Astrocyte of the cerebellum (primary cell): Measurements from ENCODE around the gene BABAM1.

Experiments
- DNase-seq: peaks from one replicate; pipeline ENCODE4 v3.0.0-alpha.2; 2011; ENCODE audit warnings: low read depth
- H3K4me3 ChIP-seq: 2 replicates; pipeline ENCODE4 v1.5.1; 2011; ENCODE audit warnings: mild to moderate bottlenecking, low read depth, low read length, moderate library complexity
- CTCF ChIP-seq: IDR thresholded peaks from 2 replicates; pipeline ENCODE4 v1.5.1; 2012; ENCODE audit warnings: low read length, low read depth, moderate library complexity, mild to moderate bottlenecking; ENCODE audit errors: missing control alignments
- in situ Hi-C: cut with HindIII; loops from 2 replicates; pipeline ENCODE4 v1.10.0; 2017; ENCODE audit warnings: low sequenced_read_pairs

BABAM1 gene

GRCh38 chr19:17305517-17306284 lies 38.5 kb downstream of the BABAM1 start, which contains the start of gene MRPL34:
Gene MRPL34 (plus strand): TSS chr19:17305872. CDS start chr19:17305893, 21 bp downstream.
- peak; percentile 75 for TF ChIP-seq CTCF
- peak within 1 kb of the TSS; percentile 81 for H3K4me3 ChIP-seq
- in situ Hi-C loops = loop anchor here (25.0 kb wide), 1 partner anchor 143 kb away; no protein-coding TSS in a partner anchor
- peak; percentile 96 for DNase-seq

GRCh38 chr19:17306285-17306714 lies 39.1 kb downstream of the BABAM1 start:
- peak overlapping the region; percentile 81 for H3K4me3 ChIP-seq
- no peak for TF ChIP-seq CTCF
- no peak for DNase-seq
- in situ Hi-C loops = loop anchor here (25.0 kb wide), 1 partner anchor 144 kb away; no protein-coding TSS in a partner anchor

- DNase-seq = no peak
- no peak overlapping the region for H3K4me3 ChIP-seq
- TF ChIP-seq CTCF = no peak
- in situ Hi-C loops = loop anchor here (25.0 kb wide), 1 partner anchor 146 kb away; no protein-coding TSS in a partner anchor
Measured at GRCh38 chr19:17307876-17308377, 40.7 kb downstream of the BABAM1 start.

GRCh38 chr19:17309198-17309964 lies 42.1 kb downstream of the BABAM1 start, which contains the start of gene DDA1:
Gene DDA1 (plus strand): TSS chr19:17309563. CDS start chr19:17309655, 92 bp downstream.
- TF ChIP-seq CTCF = no peak
- DNase-seq = peak; percentile 100

GRCh38 chr19:17309965-17310461 lies 42.8 kb downstream of the BABAM1 start:
- no peak for DNase-seq
- in situ Hi-C loops = loop anchor here (25.0 kb wide), 1 partner anchor 148 kb away; no protein-coding TSS in a partner anchor
- peak overlapping the region; percentile 99 for H3K4me3 ChIP-seq
- TF ChIP-seq CTCF = no peak

More at GRCh38 chr19:17309198-17309964, 42.1 kb downstream of the BABAM1 start, which contains the start of gene DDA1:
- in situ Hi-C loops = loop anchor here (25.0 kb wide), 1 partner anchor 147 kb away; no protein-coding TSS in a partner anchor
- H3K4me3 ChIP-seq = peak within 1 kb of the TSS; percentile 99

- no peak for DNase-seq
- no peak overlapping the region for H3K4me3 ChIP-seq
- in situ Hi-C loops = loop anchor here (25.0 kb wide), 1 partner anchor 149 kb away; no protein-coding TSS in a partner anchor
Measured at GRCh38 chr19:17311455-17312188, 44.4 kb downstream of the BABAM1 start.

More at GRCh38 chr19:17311455-17312188, 44.4 kb downstream of the BABAM1 start:
- TF ChIP-seq CTCF = no peak
